NCI-H187 treated with DMSO at 0.1 percent for 48 hours (cell line): ENCODE data around the gene TRAPPC6A.

Experiments
- DNase-seq: peaks from one replicate; lab custom pipeline; 2025; lab: John Stamatoyannopoulos, UW

Gene TRAPPC6A

DNA sequence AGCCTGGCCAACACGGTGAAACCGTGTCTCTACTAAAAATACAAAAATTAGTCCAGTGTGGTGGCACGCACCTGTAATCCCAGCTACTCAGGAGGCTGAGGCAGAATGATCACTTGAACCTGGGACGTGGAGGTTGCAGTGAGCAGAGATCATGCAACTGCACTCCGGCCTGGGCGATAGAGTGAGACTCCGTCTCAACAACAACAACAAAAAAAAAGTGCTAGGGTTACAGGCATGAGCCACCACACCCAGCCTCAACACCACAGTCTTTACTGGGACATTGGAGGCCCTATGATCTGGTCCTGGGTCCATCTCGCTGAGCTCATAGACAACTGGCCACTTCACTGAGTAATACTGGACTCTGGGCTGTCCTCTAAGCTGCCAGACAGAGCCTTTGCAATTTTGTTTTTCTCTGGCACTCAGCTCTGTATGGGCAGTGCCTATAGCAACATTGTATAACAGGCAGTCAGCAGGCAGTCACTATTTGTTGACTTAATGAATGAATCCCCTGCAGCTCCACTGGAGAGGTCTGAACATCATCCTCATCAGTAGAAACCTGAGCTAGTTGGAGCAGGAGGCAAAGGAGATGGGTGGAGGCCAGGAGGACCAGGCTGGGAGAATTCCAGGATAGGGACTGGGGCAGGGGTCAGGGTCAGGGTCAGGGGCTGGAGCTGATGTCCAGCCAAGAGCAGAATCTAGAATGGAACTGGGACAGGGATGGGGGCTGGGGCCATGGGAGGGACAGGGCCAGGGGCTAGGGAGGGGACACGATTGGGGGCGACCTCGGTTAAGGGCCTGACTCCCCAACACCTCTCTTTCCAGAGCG, 8.7 kb upstream of the TRAPPC6A start:
- DNase-seq: no peak

GRCh38 chr19:45184115-45184514, 6.1 kb upstream of the TRAPPC6A start:
- DNase-seq: no peak

DNA sequence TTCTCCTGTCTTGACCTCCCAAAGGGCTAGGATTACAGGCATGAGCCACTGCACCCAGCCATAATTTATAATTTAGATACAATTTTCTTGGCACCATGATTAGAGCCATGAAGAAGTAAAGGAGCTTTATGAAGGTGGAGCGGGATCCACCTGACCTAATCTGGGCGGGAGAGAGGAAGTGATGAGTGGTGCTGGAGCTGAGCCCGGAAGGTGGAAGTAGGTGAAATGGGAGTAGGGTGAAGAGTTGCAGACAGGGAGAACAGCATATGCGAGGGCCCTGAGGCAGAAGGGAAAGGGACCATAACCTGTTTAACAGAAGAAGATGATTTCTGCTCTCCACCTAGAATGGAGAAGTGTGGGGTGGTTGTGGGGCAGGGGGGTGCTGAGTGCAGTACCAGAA, 4.7 kb upstream of the TRAPPC6A start:
- DNase-seq: no peak

DNA sequence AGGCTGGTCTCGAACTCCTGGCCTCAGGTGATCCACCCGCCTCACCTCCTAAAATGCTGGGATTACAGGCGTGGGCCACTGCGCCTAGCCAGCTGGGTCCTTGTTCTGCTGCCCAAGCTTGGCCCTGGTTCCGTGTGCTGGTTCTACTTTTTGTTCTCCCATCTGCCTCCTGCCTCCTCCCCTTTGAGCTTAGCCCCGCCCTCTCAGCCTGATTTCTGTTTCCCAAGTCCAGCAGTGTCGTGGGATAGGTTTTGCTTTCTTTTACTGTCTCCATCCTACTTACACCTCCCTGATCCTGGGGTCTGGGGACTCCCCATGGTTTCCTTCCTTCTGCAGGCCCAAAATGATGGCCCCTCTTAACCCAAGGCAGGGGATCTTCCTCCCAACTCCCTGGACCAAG, 2.9 kb upstream of the TRAPPC6A start:
- no peak for DNase-seq

GRCh38 chr19:45179892-45180370, 1.9 kb upstream of the TRAPPC6A start:
- DNase-seq: no peak

DNA sequence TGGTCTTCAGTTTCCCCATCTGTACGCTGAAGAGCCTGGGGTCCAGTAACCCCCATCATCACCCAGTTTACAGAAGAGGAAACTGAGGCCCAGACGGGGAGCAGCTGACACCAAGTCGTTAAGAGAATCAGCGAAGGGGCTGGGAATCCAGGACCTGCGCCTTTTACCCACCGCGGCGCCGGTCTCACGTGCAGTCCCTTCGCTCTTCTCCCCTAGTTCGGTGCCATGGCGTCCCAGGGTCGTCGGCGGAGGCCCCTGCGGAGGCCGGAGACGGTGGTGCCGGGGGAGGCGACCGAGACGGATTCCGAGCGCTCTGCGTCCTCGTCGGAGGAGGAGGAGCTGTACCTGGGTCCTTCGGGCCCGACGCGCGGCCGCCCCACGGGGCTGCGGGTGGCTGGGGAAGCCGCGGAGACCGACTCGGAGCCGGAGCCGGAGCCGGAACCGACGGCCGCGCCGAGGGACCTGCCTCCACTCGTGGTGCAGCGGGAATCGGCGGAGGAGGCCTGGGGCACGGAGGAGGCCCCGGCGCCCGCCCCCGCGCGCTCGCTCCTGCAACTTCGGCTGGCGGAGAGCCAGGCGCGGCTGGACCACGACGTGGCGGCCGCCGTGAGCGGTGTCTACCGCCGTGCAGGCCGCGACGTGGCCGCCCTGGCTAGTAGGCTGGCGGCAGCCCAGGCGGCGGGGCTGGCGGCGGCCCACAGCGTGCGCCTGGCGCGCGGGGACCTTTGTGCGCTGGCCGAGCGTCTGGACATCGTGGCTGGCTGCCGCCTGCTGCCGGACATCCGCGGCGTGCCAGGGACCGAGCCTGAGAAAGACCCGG, 1.2 kb upstream of the TRAPPC6A start:
- no peak for DNase-seq

DNA sequence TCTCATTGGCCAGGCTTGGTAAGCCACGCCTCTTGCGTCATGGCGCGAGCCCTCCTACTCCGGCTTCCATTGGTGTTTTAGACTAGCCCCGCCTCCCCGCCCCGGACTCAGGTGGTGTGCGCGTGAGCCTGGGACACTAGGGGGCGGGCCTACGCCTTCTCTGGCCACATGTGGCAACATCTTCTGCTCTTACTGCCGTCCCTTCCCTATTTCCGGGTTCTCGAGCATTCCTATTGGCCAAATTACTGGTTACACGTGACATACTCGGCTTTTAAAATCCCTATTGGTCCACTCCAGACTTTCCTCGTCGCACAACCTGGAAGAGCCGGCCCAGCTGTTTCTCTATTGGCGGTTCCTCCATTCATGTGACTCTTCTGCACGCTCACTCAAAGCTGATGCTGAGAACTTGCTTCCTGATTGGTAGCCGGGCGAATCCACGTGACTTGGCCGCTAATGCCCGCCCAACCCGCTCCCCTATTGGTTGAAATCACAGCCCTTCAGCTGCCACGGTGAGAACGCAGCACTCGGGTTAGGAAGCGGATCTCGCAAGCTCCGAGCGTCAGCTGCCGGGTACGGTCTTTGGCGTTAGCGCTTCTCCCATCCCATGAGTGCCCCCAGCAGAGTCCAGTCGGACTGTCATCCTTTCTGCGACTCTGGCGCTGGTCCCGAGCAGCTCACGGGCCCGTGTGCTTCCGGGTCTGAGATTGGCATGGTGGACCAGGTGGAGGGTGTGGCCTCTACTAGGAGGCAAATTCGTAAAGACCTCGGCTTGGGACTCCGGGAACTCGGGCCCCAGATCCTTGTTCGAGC, 430 bp upstream of the TRAPPC6A start, which contains the start of gene BLOC1S3:
BLOC1S3 (plus strand) TSS at position 523 of the 810 bp plus-strand sequence. CDS start 513 bp downstream, outside the sequence.
- DNase-seq: peak; percentile 100

DNA sequence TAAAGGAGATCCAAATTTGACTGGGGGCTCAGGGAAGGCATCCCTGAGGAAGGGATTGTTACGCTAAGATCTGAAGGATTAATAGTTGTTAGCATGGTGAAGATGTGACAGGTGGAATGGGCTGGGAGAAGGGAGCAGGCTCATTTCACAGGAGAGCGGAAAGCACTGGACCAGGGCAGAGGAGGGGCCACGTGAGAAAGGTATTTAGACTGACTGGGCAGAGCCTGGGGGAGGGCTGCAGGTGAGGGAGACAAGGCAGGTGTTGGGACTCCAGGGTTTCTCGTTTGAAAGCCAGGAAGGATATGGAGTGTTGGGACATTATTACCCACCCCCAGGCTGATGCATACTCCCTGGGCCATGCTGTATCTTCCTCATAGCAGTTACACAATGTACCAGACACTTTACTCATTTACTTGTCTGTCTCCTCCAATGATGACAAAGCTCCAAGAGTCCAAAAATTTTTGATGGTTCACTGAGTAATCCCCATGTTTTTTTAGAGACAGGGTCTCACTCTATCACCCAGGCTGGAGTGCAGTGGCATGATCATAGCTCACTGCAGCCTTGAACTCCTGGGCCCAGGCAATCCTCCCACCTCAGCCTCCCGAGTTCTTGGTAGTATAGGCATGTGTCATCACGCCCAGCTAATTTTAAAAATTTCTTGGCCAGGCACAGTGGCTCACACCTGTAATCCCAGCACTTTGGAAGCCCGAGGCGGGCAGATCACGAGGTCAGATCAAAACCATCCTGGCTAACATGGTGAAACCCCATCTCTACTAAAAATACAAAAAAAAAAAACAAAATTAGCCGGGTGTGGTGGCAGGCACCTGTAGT, 2.3 kb downstream of the TRAPPC6A start:
- DNase-seq: peak; percentile 36

DNA sequence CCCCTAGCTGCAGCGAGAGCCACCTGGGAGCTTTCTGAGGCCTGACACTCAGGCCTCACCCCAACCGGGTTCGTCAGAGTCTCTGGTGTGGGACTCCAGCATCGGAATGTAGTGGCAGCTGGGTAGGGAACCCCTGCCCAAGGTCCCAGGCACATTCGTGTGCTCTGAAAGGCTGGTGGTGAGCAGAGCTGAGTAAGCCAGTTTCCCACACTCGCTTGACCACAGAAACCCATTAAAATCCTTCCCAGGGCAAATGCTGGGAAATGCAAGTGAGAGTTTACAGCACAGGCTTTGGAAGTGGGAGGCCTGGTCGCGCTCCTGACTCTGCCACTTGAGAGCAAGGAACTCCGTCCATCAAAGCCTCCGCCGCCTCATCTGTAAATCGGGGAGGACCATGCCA, 4.2 kb downstream of the TRAPPC6A start:
- DNase-seq: no peak

DNA sequence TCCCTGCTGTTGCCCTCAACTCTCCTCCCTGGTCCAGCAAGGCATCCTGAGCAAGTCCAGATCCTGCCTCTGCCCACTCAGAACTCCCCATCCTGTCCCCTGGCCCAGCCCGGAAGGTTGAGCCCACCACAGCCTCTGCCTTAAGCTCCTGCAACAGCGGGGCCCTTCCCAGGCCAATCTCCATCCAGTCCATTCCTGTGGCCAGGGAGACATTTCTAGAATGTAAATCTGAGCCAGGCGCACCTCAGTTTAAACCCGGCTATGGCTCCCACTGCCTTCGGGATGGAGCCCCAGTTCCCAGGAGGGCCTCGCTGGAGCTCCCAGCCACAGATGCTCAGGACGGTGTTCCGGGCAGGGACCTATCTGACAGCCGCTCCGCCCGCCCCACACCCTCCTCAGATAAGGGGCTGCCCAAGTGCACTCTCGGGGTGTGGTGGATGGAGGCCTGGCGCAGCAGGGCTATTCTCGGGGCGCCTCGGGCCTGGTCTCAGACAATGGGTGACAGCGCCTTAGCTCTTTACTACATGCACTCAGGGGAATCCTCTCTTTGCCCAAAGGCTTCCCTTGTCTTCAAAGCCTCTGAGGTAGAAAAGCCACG, 5.3 kb downstream of the TRAPPC6A start:
- no peak for DNase-seq

- DNase-seq: no peak
Measured at GRCh38 chr19:45172173-45172572, 5.9 kb downstream of the TRAPPC6A start.

GRCh38 chr19:45171211-45171623, 6.8 kb downstream of the TRAPPC6A start:
- no peak for DNase-seq

- DNase-seq: no peak
Measured at GRCh38 chr19:45170146-45171106, 7.6 kb downstream of the TRAPPC6A start.

GRCh38 chr19:45169602-45170001, 8.4 kb downstream of the TRAPPC6A start:
- DNase-seq: no peak

DNA sequence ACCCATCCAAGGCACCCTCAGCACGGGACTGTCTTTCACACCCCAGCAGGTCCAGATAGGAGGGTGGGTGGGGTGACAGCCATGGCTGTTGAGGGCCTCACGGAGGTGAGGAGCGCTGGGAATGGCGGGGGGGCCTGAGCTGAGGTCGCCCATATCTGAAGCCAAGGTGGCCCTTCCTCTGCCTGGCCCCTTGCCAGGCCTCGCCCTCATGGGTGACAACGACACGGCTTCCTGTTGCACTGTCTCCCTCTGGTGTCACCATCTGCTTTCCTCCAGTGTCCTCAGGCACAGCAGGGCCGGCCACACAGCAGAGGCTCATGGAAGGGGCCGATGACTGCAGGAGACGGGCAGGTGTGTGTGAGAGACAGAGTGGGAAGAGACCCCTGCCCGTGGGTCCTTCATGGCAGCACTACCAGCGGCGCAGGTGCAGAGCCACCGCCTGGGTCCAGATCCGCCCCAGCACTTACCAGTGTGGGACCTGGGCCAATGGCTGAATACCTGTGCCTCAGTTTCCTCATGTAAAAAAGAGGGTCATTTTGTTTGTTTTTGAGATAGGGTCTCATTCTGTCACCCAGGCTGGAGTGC, 9.2 kb downstream of the TRAPPC6A start:
- DNase-seq: no peak

GRCh38 chr19:45166723-45167252, 11.2 kb downstream of the TRAPPC6A start:
- DNase-seq: peak; percentile 37

DNA sequence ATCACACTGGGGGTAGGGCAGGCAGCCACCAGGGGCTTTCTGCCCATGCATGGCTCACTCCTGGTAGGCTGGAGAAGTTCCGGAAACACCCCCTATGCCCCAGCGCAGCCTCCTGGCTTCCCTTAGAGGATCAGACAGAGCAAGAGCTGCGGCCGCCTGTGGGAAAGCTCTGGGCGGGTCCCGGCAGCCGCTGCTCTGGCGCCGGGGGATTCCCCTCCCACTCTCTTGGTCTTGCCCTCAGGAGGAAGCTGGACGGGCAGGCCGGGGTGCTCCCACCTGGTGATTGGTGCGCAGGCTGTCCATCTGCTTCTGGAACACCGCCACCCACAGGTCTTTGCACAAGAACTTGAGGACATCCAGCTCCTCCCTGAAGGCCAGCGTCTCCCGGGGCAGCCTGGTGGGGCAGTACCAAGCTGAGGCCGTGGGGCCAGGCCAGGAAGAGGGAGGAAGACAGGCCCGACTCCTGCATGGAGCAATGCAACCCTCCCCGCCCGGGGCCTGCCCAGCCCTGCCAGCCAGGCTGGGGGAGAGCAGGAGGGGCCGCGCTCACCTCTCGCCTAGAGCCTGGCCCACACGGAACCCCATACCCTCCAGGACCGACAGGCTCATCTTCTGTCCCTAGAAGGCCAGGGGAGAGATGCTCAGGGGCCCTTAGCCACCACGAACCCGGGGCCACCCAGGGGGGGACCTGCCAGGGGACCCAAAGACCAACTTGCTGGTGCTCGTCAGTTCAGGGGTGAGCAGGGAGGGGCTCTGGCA, 13.3 kb downstream of the TRAPPC6A start:
- DNase-seq: no peak
